ENCODE results near the gene KRTAP12-3.
"Not testable (repeated sequence)": the region's sequence is repeated elsewhere in the genome, so short reads cannot be mapped to it uniquely, and the experiment has no call there.

The KRTAP12-3 gene

GRCh38 chr21:44696572-44696971 is 38.8 kb downstream of the KRTAP12-3 start:
- H3K36me3 Mint-ChIP-seq (ENCODE audit: low read depth): no peaks in the 10 kb centered on the region
- H3K4me3 Mint-ChIP-seq: no peak overlapping the region
- DNase-seq: no peak
- H3K9me3 Mint-ChIP-seq: peaks cover 10% of the 10 kb centered on the region
- H3K4me1 Mint-ChIP-seq (ENCODE audit: low read depth): peaks cover 9% of the 10 kb centered on the region
- no peak overlapping the region for H3K27ac Mint-ChIP-seq
- peaks cover 44% of the 10 kb centered on the region for H3K27me3 Mint-ChIP-seq

GRCh38 chr21:44697172-44697810 is 39.6 kb downstream of the KRTAP12-3 start, which contains the start of gene KRTAP10-12:
TSS of gene KRTAP10-12 (plus strand) at chr21:44697172. CDS start at chr21:44697202, 30 bp downstream.
- DNase-seq; H3K36me3 Mint-ChIP-seq (ENCODE audit: low read depth); H3K27ac Mint-ChIP-seq; H3K4me3 Mint-ChIP-seq; H3K9me3 Mint-ChIP-seq; H3K4me1 Mint-ChIP-seq (ENCODE audit: low read depth): not testable (repeated sequence)
- H3K27me3 Mint-ChIP-seq: peaks cover 49% of the 10 kb centered on the region

- H3K4me1 Mint-ChIP-seq (ENCODE audit: low read depth): peaks cover 4% of the 10 kb centered on the region
- H3K9me3 Mint-ChIP-seq: peaks cover 3% of the 10 kb centered on the region
- peaks cover 57% of the 10 kb centered on the region for H3K27me3 Mint-ChIP-seq
- H3K36me3 Mint-ChIP-seq (ENCODE audit: low read depth): no peaks in the 10 kb centered on the region
- H3K27ac Mint-ChIP-seq: no peak overlapping the region
- H3K4me3 Mint-ChIP-seq: no peak overlapping the region
- DNase-seq: no peak
These were observed 40.3 kb downstream of the KRTAP12-3 start for GRCh38 chr21:44697811-44698734.

- H3K27me3 Mint-ChIP-seq: peaks cover 71% of the 10 kb centered on the region
- H3K27ac Mint-ChIP-seq: no peak overlapping the region
- H3K4me3 Mint-ChIP-seq: no peak overlapping the region
- peaks cover 1% of the 10 kb centered on the region for H3K4me1 Mint-ChIP-seq (ENCODE audit: low read depth)
- no peaks in the 10 kb centered on the region for H3K9me3 Mint-ChIP-seq
- no peaks in the 10 kb centered on the region for H3K36me3 Mint-ChIP-seq (ENCODE audit: low read depth)
- no peak for DNase-seq
These were observed 41.8 kb downstream of the KRTAP12-3 start for GRCh38 chr21:44699502-44700001.

GRCh38 chr21:44700101-44701022 is 42.6 kb downstream of the KRTAP12-3 start:
- Mint-ChIP-seq H3K9me3 (peaks cover 3% of the 10 kb centered on the region), H3K36me3 (ENCODE audit: low read depth) (no peaks in the 10 kb centered on the region), H3K27me3 (peaks cover 79% of the 10 kb centered on the region), H3K4me3 (no peak overlapping the region), H3K27ac (no peak overlapping the region), H3K4me1 (ENCODE audit: low read depth) (no peaks in the 10 kb centered on the region)
- no peak for DNase-seq

- Mint-ChIP-seq H3K9me3 (peaks cover 8% of the 10 kb centered on the region), H3K4me3 (no peak overlapping the region), H3K27ac (no peak overlapping the region), H3K27me3 (peaks cover 84% of the 10 kb centered on the region), H3K36me3 (ENCODE audit: low read depth) (peaks cover 4% of the 10 kb centered on the region), H3K4me1 (ENCODE audit: low read depth) (no peaks in the 10 kb centered on the region)
- DNase-seq: no peak
These were observed 43.3 kb downstream of the KRTAP12-3 start for GRCh38 chr21:44701023-44701400.

- Mint-ChIP-seq H3K4me1 (ENCODE audit: low read depth) (peaks cover 4% of the 10 kb centered on the region), H3K27me3 (peaks cover 90% of the 10 kb centered on the region), H3K27ac (no peak overlapping the region), H3K36me3 (ENCODE audit: low read depth) (peaks cover 6% of the 10 kb centered on the region), H3K9me3 (peaks cover 10% of the 10 kb centered on the region), H3K4me3 (no peak overlapping the region)
- DNase-seq: no peak
These were observed 43.8 kb downstream of the KRTAP12-3 start for GRCh38 chr21:44701541-44701940.

- H3K4me1 Mint-ChIP-seq (ENCODE audit: low read depth): peaks cover 4% of the 10 kb centered on the region
- peaks cover 10% of the 10 kb centered on the region for H3K9me3 Mint-ChIP-seq
- no peak for DNase-seq
- peaks cover 90% of the 10 kb centered on the region for H3K27me3 Mint-ChIP-seq
- H3K4me3 Mint-ChIP-seq: no peak overlapping the region
- no peak overlapping the region for H3K27ac Mint-ChIP-seq
- peaks cover 6% of the 10 kb centered on the region for H3K36me3 Mint-ChIP-seq (ENCODE audit: low read depth)
These were observed 44.6 kb downstream of the KRTAP12-3 start for GRCh38 chr21:44702111-44702972.

GRCh38 chr21:44702973-44703730 is 45.4 kb downstream of the KRTAP12-3 start:
- no peak for DNase-seq
- Mint-ChIP-seq H3K27me3 (peaks cover 90% of the 10 kb centered on the region), H3K27ac (no peak overlapping the region), H3K4me3 (no peak overlapping the region), H3K4me1 (ENCODE audit: low read depth) (peaks cover 4% of the 10 kb centered on the region), H3K36me3 (ENCODE audit: low read depth) (peaks cover 6% of the 10 kb centered on the region), H3K9me3 (peaks cover 10% of the 10 kb centered on the region)

GRCh38 chr21:44703731-44704635 is 46.3 kb downstream of the KRTAP12-3 start:
- Mint-ChIP-seq H3K27me3 (peaks cover 91% of the 10 kb centered on the region), H3K27ac (no peak overlapping the region), H3K36me3 (ENCODE audit: low read depth) (peaks cover 6% of the 10 kb centered on the region), H3K9me3 (peaks cover 10% of the 10 kb centered on the region), H3K4me1 (ENCODE audit: low read depth) (peaks cover 8% of the 10 kb centered on the region), H3K4me3 (no peak overlapping the region)
- DNase-seq: no peak

- Mint-ChIP-seq H3K36me3 (ENCODE audit: low read depth) (peaks cover 6% of the 10 kb centered on the region), H3K27me3 (peaks cover 93% of the 10 kb centered on the region), H3K4me1 (ENCODE audit: low read depth) (peaks cover 14% of the 10 kb centered on the region), H3K27ac (no peak overlapping the region), H3K4me3 (no peak overlapping the region), H3K9me3 (peaks cover 10% of the 10 kb centered on the region)
- no peak for DNase-seq
These were observed 46.9 kb downstream of the KRTAP12-3 start for GRCh38 chr21:44704636-44705001.

- H3K36me3 Mint-ChIP-seq (ENCODE audit: low read depth): peaks cover 6% of the 10 kb centered on the region
- peaks cover 94% of the 10 kb centered on the region for H3K27me3 Mint-ChIP-seq
- DNase-seq: no peak
- H3K9me3 Mint-ChIP-seq: peaks cover 10% of the 10 kb centered on the region
- H3K4me3 Mint-ChIP-seq: no peak overlapping the region
- H3K27ac Mint-ChIP-seq: no peak overlapping the region
- peaks cover 28% of the 10 kb centered on the region for H3K4me1 Mint-ChIP-seq (ENCODE audit: low read depth)
These were observed 48.4 kb downstream of the KRTAP12-3 start for GRCh38 chr21:44706026-44706705.

All from activated T-cell treated with anti-CD3 and anti-CD28 coated beads, Interleukin-2, amount 50 U/mL, for 24 hours (primary cell).